Measurements from ENCODE around the gene SLC34A3. TPM values are rescaled to one million over a fixed set of nuclear protein-coding genes. Genes with fewer than 3 reads are reported as not detected.

Gene SLC34A3
- total RNA-seq, 4 donors from 2014 or later = not detected

- TF ChIP-seq CTCF (IDR thresholded peaks at IDR 0.05; ENCODE audit: low read depth) = no peak
These were observed 15.0 kb downstream of the SLC34A3 start for GRCh38 chr9:137245450-137246421.

DNA sequence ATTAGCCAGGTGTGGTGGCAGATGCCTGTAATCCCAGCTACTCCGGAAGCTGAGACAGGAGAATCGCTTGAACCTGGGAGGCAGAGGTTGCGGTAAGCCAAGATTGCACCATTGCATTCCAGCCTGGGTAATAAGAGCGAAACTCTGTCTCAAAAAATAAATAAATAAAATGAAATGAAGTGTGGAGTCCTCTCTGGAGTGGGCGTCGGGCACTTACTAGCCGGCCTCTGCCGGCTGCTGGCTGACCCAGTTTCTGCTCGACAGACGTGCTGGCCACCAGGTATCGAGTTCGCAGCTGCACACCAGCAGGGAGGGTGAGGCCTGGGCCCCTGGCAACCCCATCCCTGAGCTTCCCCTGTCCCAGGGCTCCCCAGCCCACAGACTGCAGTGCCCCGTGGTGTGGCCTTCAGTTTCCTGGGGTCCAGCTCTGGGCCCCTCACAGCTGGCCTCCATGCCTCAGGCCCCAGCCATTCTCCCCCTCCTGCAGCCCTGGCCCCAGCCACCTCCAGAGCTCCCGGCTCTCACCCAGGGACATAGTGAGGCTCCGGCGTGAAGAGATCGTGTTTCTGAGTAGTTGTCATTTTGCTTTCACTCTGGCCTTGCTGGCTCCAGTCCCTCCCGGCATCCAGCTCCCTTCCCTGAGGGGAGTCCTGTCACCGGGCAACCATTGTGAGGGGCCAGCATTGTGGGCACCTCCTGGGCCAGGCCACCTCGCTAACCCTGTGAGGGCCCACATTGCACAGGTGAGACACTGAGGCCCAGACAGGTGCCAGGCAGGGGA lies 16.6 kb downstream of the SLC34A3 start:
- TF ChIP-seq CTCF (IDR thresholded peaks at IDR 0.05; ENCODE audit: low read depth) = no peak

DNA sequence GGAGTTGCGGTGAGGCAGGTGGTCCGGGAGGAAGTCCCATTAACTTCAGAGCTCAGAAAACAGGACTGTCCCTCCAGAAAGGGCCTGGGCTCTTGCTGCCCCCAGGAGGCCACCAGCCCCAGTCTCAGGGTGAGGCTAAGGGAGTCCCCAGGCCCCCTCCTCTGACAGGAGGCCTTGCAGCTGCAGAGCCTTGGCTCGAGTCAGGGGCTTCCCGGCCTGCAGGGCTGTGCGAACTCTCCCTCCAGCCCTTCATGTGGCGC lies 17.1 kb downstream of the SLC34A3 start:
- no peak for TF ChIP-seq CTCF (IDR thresholded peaks at IDR 0.05; ENCODE audit: low read depth)

GRCh38 chr9:137250329-137251193 lies 19.9 kb downstream of the SLC34A3 start:
- TF ChIP-seq CTCF (IDR thresholded peaks at IDR 0.05; ENCODE audit: low read depth) = no peak

GRCh38 chr9:137251194-137251461 lies 20.4 kb downstream of the SLC34A3 start, which contains the start of gene STPG3:
Gene STPG3 (plus strand): TSS chr9:137251286. CDS start chr9:137251287, 1 bp downstream.
- TF ChIP-seq CTCF (IDR thresholded peaks at IDR 0.05; ENCODE audit: low read depth) = no peak

DNA sequence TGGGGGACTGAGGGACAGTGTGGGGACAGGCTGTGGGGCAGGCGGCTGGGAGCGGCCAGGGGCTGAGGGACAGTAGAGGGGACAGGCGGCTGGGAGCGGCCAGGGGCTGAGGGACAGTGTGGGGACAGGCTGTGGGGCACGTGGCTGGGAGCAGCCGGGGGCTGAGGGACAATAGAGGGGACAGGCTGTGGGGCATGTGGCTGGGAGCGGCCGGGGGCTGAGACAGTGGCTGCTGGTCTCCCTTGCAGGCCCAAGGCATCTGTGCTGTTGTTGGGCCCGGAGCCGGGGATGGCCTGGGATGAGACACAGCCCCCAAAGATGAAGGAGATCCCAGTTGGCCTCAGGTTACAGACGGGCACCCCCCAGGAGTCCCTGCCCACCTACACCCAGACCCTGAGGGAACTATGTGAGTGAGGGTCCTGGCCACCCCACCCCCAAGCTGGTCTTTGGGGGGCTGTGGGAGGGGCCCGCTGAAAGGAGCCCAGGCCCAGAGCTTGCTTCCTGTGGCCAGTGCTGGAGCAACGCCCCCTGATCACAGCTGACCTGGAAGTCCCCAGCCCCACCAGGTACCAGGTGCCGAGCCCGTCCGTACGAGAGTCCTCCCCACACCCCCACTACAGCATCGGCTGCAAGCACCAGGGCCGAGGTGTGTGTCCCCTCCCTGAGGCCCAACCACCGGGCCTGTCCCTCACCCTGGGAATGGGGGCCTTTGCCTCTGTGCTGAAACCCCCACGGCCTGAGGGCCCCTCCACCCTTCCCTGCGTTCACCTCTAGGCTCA lies 21.0 kb downstream of the SLC34A3 start:
- TF ChIP-seq CTCF (IDR thresholded peaks at IDR 0.05; ENCODE audit: low read depth) = no peak

All from subcutaneous adipose tissue (tissue), 4 donors.